ENCODE data around the gene TRIM27. TPM values are rescaled to one million over a fixed set of nuclear protein-coding genes. Genes with fewer than 3 reads are reported as not detected.
"Not testable (repeated sequence)": the region's sequence is repeated elsewhere in the genome, so short reads cannot be mapped to it uniquely, and the experiment has no call there.

Gene TRIM27
- polyA plus RNA-seq, 4 donors: 68.8 to 78.8 (median 72.1) TPM

DNA sequence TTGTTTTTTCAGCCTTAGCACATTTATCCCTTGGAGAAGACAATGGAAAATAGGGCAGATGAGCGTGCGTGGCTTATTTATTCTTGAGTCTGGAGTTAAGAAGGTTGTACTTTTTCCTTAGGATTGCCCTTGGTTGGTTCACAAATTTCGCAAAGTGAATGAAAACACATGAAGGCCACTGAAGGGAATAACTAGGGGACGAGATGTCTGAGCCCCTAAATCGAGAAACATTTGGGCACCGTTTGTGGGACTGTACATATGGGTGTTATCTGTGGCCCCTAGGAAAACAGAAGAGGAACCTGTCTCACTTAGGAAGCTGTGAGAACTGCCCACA, 19.4 kb upstream of the TRIM27 start:
- DNase-seq (ENCODE audit: low read depth in 4 of 4, low spot score in 3 of 4): no peak

DNA sequence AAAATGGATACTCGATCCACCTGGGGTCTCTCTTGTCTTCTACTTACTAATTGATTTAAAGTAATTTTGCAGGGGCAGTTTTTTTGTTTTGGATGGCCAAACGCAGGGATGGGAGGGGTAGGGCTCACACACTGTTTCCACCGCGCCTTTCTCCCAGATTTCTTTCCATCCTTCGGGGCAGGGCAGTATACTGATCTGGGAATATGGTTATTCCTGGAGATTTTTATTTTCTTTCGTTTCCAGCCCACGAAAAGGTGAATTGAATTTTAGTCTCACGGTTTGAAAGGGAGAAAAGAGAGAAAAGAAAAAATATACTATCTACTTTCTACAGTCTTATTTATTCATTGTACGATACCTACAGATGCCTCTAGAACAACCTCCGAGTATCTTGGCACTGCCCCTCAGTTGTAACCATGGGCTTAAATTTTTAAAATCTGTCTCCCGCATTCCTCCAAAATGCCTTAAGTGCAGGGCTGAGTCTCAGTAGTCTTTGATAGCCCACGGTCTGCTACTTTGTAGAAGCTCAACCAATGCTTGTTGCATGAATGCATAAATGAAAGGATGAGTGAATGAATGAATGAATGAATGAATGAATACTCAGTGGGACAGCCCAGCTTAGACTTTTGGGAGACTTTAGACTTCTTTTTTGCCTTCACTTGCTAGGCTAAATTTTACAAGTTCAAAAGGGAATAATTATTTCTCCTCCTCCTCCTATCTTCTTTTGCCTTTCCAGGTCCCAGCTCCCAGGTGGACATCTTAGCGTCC, 18.1 kb upstream of the TRIM27 start:
- no peak for DNase-seq (ENCODE audit: low read depth in 4 of 4, low spot score in 3 of 4)

DNA sequence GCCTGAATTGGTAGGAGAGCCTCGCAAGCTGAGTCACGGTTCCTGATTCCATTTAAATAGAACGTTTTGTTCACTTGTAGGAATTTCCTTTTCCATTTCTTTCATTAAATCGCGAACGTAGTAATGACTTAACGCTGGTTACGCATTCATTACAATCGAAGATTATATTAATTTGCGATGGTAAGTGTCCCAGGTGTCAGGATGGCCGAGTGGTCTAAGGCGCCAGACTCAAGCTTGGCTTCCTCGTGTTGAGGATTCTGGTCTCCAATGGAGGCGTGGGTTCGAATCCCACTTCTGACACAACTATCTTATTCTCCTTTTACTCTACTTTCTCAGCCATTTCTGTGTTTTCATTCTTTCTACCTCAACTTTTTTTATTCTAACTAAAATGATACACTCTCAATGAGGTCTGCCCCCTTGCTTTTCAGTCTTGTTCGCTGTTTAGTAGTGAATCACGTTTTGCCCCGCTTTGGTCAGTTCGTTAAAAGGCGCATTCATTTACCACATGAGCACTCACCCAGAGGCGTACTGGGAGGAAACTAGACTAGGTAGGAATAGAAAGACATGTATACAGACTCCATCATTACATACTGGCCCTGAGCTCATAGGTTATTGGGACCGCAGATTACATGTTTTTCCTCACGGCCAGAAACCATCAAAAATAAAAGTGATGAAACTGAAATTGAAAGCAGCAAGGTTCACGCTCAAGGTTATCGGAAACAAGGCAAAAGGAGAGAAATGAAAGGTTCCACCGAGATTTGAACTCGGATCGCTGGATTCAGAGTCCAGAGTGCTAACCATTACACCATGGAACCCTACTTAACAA, 17.3 kb upstream of the TRIM27 start:
- peak in 3 of 4 donors; percentile 63 to 68 (median 67) for DNase-seq (ENCODE audit: low read depth in 4 of 4, low spot score in 3 of 4)

DNA sequence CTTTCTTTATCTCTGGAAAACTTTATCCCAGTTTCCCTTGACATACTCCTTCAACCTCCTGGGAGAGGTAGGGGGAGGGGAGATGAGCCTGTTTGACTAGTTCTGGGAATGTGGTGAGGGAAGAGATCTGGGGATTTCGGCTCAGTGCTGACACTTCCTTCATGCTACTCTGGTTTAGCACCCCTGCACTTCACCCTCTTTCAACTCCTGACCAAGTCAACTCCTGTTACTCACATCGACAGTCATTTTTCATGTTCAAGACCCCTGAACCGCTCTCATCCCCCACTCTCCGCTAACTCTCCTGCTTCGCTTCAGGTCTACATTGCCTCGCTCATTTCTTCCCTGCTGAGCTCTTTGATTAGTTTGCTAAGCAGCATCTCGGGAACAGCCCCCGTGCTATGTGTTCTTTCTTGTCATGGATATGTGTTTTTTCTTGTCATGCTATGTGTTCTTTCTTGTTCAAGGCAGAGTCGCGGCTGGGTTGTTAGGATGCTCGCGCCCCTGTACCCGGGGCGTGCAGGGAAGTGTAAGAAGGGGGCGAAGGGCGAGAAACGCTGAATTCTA, 16.6 kb upstream of the TRIM27 start:
- DNase-seq (ENCODE audit: low read depth in 4 of 4, low spot score in 3 of 4): no peak

DNA sequence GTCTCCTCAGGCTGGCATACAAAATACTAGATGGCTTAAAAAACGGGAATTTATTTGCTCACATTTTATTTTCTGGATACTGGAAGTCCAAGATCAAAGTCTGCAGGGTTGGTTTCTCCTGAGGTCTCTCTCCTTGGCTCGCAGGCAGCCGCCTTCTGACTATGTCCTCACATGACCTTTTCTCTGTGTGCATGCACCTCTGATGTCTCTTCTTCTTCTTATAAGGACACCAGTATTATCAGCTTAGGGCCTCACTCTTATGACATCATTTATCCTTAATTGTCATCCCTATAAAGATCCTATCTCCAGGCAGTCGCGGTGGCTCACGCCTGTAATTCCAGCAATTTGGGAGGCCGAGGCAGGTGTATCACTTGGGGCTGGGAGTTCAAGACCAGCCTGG, 9.3 kb upstream of the TRIM27 start:
- no peak for DNase-seq (ENCODE audit: low read depth in 4 of 4, low spot score in 3 of 4)

DNA sequence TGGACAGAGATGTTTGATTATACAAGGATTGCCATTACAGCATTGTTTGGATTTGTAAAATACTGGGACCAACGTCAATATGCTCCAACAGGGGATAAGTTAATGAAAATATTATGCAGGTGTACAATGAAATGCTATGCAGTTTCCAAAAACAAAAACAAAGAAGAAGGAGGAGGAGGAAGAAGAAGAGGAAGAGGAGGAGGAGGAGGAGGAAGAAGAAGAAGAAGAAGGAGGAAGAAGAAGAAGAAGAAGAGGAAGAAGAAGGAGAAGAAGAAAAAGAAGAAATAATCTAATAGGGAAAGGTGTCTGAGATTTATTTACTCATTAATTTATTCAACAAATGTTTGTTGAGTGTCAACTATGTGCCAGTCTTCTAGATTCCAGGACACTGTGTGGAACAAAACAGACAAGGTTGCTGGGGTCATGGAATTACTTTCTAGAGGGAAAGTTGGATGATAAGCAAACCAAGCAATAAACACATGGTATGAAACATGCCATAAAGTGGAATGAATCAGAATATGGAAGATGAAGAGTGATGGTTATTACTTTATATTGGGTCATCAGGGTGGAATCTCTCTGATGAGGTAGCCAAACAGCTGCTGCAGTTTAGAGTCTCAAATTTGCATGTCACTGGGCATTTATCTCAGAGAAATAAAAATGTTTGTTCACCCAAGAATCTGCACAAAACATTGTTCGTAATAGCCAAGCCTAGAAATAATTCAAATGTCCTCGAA, 6.3 kb upstream of the TRIM27 start:
- no peak for DNase-seq (ENCODE audit: low read depth in 4 of 4, low spot score in 3 of 4)

DNA sequence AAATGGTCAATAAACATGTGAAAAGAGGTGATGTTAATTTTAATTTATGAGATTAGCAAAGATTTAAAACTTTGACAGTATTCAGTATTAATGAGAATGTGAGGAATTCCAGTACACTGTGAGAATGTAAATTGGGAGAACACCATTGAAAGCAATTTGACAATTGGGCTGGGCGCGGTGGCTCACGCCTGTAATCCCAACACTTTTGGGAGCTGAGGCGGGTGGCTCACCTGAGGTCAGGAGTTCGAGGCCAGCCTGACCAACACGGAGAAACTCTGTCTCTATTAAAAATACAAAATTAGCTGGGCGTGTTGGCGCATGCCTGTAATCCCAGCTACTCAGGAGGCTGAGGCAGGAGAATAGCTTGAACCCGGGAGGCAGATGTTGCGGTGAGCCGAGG, 5.6 kb upstream of the TRIM27 start:
- not testable (repeated sequence) for DNase-seq (ENCODE audit: low read depth in 4 of 4, low spot score in 3 of 4)

DNA sequence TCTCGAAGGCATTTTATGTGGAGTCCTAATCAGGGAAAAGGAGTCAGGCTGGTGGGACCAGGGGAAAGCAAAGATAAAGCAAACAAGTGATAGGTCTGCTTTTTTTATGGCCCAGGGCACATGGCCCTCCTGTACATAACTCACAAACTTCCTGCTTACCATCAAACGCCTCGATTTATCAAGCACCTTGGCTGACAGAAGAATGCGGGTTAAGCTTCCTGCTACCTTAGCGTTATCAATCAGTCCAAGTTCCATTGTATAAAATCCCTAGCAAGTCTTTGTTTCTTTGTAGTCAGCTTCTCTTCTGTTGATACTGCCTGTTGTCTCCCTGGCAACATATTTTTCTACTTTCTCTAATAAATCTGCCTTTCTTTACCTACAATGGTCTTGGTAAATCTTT, 4.1 kb upstream of the TRIM27 start:
- DNase-seq (ENCODE audit: low read depth in 4 of 4, low spot score in 3 of 4): no peak

DNA sequence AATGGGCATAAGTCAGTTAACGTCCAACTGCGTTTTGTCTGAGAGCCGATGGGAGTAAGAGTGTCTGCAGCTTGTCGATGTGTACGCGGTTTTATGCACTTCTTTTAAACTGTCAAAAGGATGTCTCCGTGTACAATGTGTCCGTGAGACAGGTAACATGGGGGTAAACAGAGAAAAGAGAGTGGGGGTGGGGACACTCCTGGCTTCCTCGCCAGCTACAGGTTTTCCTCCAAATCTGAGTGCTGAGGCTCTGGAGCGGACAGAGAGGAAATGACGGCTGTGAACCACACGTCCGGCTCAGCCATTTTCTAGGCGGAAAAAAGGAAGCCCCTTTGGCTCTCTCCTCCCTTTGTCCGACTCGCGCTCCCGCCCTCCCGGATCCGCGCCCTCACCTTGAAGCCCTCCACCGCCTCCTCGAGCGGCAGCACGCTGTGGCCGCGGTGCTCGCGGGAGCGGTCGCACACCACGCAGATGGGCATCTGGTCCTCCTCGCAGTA, 916 bp downstream of the TRIM27 start:
- DNase-seq (ENCODE audit: low read depth in 4 of 4, low spot score in 3 of 4): no peak

DNA sequence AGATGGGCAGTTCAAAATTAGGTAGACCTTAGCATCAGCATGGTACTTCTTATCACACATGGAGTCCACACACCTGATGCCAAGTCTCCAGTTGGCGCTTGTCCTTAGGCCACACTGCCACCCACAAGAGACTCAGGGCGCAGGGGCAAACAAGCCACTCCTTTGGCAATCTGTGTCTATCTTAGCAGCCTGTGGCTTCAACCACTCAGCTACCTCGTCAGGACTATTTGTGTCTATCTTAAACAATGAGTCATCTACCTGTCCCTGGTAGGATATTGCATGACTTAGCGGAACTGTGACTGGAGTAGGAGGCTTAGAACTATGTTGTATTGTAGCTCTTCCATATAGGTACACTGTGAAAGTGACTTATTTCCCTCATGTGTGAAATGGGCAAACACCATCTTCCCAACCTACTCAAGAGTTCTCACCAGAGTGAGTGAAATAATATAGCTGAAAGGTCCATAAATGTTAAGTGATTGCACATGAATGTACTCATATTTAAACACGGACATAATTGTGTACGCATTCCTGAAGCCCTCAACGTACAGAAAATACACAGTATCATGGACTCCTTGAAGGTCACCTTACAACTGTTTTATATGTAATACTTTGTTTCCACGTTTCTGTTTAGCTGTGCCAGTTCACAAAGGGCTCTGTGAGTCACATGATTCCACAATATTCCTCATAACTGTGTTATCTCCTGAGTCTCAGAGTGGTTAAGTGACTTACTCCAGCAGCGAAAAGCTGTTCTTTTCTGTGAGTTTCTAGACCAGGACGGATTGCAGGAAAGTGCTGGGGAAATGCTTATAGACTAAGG, 1.6 kb downstream of the TRIM27 start:
- no peak for DNase-seq (ENCODE audit: low read depth in 4 of 4, low spot score in 3 of 4)

DNA sequence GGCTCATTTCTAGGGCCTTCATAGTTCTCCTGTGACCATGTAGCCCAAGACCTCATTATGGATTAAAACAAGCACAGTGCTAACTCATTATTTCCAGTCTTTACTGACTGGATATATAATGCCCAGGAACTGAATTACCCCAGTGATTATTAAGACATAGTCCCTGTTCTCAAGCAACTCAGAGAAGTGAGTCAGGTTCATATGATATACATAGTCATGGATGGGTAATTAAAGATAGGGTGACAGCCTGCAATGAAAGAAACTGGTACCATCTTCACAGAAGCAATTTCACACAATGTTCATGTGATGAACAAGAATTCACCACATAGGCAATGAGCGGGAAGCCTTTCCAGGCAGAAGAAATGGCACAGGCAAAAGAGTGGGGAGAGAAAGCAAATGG, 3.5 kb downstream of the TRIM27 start:
- no peak for DNase-seq (ENCODE audit: low read depth in 4 of 4, low spot score in 3 of 4)

DNA sequence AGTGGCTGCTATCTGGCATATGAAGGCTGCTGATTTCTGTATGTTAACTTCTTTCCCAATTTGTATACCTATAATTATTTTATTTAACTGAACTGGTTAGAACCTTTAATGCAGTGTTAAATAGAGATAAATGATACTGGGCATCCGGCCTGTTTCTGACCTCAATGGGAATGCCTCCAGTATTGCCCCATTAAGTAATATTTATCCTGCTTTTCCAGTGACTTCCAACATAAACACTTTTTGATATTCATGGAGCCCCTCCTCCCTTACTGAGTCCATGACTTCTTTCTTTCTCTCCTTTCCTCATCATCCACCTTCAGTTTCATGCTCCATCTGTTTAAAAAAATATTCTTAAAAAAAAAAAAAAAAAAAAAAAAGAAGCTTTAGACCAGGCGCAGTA, 8.8 kb downstream of the TRIM27 start:
- no peak for DNase-seq (ENCODE audit: low read depth in 4 of 4, low spot score in 3 of 4)

DNA sequence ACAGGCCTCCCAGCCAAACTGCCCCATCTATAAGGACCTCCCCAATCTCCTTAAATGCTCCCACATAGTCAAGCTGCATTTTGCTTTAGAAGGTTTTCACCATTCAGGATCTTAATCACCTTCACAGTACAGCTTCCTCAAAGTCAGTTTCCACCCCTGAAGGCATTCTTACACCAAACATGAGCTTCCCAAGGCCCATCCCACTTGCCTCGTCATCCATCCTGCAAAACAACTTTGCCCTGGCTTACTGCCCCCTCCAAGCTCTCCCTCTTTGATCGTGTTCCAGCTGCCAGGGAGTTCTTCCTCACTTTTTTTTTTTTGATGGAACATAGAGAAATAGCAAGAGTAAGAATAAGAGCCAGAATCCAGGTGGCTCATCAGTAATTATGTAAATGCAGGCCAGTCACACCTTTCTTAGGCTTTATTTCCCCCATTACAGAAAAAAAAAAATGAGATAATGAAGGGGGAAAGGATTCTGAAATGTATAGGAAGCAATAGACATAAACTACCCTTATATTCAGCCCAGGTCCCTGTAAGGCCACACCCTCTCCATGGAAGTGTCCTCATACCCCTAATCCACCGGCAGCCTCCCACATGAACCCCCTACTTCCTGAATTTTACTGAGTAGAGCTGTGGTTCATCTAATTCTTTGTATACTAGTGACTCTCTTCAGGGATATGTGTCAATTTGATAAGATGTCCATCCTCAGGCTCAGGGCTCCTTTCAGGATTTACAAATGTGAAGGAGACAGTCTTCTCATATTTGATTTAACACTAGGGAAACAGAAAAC, 12.7 kb downstream of the TRIM27 start:
- DNase-seq (ENCODE audit: low read depth in 4 of 4, low spot score in 3 of 4): no peak

DNA sequence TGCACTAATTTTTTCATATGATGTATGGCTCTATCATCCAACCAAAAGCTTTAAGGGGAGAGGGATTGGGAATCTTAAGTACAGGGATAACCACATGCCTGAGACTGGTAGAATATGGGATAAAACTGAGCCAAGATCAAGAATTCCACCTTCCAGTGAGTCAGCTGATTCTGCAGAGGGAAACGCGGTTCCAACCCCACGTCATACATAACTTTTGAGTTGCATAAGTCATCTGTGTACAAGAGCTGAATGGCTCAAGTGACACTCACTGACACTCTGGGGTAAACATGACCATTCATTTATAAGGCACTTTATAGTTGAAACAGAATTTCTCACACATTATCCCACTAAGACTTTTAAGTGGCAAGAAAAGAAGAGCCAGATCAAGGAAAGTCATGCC, 16.4 kb downstream of the TRIM27 start:
- DNase-seq (ENCODE audit: low read depth in 4 of 4, low spot score in 3 of 4): no peak

DNA sequence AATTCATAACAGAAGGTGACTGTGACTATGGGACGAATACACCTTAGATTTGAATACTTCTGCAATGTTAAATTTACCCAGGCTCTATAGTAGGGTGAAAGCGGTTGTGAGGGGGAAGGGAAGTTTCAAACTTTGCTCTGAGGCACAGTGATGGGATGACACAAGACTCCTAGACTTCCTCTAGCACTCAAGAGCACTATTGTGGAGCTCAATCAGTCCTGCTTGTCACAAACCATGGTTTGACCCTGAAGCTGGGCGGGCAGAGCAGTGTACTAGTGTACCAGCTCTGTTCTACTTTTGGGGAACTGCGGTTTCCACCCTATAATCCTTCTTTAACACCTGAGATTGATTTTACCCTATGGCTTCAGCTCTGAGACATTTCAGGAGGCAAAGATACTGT, 17.1 kb downstream of the TRIM27 start:
- DNase-seq (ENCODE audit: low read depth in 4 of 4, low spot score in 3 of 4): no peak

DNA sequence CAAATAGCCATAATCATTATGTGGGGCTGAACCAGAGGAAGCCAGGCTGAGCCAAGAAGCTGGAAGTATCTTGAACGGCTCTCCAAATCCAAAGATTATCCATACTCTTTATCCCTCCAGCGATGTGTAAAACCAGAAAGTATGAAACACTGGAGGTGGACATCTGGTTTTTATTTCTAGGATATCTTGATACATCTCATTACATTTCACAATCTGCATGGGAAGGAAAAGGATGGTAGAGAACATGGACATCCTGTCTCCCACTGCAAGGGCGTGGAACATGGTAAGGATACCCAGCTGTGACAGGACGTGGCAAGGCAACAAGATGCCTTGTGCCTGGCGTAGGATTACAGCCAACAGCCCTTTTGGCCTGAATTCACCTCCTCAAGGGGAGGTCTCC, 20.1 kb downstream of the TRIM27 start:
- DNase-seq (ENCODE audit: low read depth in 4 of 4, low spot score in 3 of 4): no peak

DNA sequence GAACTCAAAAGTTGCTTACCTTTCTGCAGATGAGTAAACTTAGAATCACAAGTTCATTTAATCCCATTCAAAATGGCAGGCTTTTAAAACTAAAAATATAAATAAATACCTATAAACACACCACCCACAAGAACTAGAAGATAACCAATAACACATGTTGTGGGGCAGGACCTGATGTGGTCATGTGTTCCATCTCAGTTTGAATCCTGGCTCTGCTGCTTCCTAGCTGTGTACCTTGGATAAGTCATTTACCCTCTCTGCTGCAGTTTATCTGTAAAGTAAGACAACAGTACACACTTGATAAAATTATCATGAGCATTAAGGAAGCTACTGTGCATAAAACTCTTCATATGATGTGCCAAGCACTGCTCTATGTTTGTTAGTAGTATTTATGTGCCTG, 22.0 kb downstream of the TRIM27 start:
- DNase-seq (ENCODE audit: low read depth in 4 of 4, low spot score in 3 of 4): no peak

DNA sequence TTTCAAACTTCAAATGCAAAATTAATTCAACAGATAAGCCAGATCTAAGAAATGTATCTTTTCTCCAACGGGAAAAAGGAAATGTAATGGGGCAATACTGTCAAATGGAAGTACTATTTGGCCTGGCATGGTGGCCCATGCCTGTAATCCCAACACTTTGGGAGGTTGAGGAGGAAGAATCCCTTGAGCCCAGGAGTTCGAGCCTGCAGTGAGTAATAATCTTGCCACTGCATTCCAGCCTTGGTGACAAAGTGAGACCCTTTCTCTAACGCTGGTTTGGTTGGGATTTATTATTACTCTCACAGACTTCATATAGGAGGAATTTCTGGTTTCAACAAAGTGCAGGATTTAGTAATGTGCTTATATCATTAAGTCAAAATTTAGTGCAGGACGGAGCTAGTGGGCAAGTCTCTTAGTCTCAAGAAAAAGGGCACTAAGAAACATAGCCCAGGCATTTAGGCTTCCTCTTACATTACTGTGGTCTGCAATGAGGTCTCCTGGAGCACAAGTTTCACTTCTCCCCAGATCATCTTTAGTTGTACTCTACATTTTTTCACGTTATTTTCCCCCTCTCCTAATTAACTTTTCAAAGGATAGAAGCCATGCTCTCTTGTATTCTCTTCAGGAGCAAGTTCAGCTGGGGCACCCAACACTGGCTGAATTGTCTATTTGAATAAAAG, 23.1 kb downstream of the TRIM27 start:
- DNase-seq (ENCODE audit: low read depth in 4 of 4, low spot score in 3 of 4): no peak

DNA sequence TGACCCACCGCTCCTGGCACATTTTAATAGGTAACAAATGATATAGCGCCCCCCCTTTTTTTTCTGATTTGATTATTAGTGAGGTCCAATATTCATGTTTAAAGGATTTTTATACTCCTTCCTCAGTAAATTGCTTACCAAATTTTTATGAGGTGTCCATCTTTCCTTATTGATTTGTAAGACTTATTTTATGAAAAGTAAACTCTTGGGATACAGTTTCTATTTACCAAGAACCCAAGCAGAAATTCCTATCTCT, 25.1 kb downstream of the TRIM27 start:
- DNase-seq (ENCODE audit: low read depth in 4 of 4, low spot score in 3 of 4): no peak
